GM19468 (cell line): ENCODE results near the gene PARVB.
"Not testable (repeated sequence)": the region's sequence is repeated elsewhere in the genome, so short reads cannot be mapped to it uniquely, and the experiment has no call there.

Experiments used
- ATAC-seq: cut with Tn5 transposase; IDR thresholded peaks from one replicate; pipeline ENCODE4 v1.9.1; 2021; ENCODE audit warnings: mild to moderate bottlenecking, moderate library complexity, moderate number of reproducible peaks; ENCODE audit not compliant: unreplicated experiment; ENCODE audit errors: extremely low read depth

PARVB gene

DNA sequence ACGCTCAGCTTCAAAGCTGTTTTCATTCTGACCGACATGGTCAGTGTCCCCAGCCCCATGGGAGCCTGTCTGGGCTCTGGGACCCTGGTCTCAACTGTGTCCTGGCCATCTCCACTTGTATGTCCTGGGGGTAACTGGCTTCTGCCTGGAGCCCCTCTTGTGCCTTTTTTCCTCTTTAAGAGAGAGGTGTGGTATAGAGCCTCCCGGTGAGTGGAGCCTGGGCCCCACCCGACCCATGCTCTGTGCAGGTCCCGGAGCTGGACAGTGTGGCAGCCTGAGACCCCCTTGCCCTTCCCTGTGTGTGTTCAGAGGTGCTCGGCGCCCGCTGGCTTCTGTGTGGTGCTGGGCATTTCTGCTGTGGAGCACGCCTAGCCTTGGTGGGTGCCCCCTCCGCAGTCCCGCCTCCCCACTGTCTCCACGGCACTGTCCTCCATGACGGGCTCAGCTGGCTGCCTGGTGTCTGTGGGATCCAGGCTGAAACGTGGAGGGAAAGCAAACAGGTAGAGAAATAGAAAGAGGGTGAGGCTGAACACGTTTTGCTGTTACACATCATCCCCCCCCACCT is 74.9 kb downstream of the PARVB start:
- ATAC-seq = no peak

DNA sequence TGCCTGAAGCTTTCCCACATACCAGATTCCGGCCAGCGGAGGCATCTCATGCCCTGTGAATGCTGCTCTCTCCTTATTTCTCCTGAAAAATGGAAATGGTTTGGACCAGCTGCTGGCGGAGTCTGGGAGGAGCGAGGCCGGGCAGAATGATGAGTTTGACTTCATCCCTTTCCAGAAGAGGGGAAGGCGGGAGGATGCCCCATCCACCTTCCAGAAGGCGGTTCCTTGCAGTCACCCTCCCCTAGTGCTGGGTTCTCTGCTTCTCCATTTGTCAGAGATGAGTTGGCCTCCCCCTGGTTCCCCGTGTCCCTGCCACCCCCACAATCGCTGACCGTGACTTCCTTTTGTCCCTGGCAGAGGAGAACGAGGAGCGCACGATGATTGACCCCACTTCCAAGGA is 75.6 kb downstream of the PARVB start:
- ATAC-seq = no peak

DNA sequence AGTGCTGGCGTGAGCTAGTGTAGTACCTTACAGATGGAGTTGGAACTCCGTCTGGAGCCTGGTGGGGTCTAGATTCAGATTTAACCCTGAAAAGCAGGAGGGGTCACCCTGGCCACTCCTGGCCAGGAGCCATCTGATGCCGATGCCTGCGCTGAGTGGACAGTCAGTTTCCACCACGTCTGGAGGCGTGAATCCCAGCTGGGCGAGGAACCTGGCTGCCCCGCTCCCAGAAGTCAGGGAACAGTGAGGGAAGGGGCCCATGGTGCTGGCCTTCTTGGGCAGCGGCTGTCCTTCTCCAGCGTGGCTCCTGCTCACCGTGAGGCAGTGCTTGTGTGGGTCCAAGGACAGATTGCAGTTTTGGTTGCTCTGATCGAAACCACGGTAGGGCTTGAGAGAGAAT is 76.3 kb downstream of the PARVB start:
- ATAC-seq = no peak

DNA sequence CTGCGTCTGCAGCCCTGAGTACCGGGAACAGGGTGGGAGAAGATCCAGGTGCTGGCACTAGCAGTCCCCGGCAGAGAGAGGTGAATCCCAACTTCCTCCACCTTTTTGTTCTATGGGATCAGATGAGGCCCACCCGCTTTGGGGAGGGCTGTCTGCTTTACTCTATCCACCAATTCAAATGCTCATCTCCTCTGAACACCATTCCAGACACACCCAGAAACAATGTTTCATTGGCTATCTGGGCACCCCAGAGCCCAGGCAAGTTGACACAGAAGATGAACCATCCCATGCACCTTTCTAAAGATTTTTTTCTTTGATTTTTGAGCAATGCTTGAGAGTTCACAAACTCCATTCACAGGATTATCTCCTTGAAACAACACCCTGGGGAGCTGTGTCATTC is 78.0 kb downstream of the PARVB start:
- no peak for ATAC-seq

DNA sequence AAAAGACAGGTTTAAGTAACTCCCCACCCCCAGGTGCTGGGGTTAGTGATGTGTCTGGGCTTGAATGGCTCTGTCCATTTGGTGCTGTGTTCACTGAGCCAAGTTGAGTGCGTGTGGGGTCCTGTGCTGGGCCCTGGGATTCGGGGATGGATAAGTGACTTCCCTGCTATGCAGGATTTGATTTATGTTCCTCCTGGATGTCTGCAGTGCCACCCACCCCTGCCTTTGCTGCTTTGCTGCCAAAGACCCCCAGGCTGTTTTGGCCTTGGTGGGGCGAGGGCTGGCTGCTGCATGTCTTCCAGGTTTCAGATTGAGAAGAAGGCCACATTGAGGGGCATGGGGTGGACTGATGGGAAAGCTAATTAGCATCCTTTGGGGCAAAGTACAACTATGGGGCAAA is 78.8 kb downstream of the PARVB start:
- no peak for ATAC-seq

DNA sequence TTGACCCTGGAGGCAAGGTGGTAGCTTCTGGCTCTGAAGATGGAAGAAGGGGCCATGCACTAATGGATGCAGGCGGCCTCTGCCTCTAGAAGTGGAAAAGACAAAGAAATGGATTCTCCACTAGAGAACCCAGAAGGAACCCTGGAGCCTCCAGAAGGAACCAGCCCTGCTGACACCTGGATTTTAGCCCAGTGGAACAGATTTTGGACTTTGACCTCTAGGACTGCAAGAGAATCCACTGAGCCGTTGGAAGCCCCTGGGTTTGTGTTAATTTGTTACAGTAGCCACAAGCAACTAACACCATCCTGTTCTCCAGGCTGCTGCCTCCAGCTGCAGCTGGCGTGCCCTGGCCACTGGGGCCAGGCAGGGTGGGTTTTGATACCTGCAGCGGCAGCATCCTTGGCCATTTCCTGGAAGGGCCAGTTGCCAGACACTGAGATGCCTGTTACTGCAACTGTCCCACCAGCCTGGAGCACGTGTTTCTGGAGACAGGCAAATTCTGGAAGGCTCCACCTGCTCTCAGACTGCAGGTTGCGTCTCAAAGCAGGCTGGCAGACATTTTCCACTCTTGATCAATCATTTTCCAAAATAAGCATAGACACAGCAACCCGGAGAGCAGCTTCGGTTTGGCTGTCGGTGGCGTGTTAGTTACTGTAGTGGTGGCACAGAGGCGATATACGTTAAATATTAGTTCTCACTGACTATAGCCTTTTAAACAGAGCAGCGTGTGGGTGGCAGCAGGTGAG is 79.8 kb downstream of the PARVB start:
- ATAC-seq = no peak

DNA sequence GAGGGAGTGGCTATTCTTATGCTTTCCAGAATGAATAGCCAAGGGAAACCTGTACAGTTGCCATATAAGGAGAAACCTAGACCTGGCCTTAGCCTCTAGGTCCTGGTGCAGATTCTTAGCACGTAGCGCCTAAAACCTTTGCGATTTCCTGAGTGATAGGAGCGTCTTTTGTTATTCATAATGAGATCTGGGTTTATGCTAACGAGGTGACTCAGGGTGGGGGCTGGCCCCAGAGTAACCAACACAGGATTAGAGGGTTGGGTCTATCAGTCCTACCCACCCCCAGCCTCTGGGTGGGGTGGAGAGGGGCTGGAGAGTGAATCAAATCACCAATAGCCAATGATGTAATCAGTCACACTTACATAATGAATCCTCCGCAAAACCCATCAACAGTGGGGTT is 83.2 kb downstream of the PARVB start:
- ATAC-seq = no peak

DNA sequence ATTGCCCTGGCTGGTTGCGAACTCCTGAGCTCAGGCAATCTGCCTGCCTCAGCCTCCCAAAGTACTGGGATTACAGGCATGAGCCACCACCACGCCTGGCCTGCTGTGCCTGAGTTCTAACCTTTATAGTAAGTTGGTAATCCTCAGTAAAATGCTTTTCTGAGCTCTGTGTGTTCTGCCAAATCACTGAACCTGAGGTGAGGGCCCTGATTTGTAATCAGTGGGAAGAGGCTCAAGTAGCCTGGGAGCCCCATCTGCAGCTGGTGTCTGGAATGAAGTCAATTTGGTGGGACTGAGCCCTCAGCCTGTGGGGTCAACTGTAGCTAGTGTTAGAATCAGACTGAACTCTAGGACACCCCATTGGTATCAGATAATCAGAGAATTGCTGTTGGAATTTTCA is 84.0 kb downstream of the PARVB start:
- no peak for ATAC-seq

DNA sequence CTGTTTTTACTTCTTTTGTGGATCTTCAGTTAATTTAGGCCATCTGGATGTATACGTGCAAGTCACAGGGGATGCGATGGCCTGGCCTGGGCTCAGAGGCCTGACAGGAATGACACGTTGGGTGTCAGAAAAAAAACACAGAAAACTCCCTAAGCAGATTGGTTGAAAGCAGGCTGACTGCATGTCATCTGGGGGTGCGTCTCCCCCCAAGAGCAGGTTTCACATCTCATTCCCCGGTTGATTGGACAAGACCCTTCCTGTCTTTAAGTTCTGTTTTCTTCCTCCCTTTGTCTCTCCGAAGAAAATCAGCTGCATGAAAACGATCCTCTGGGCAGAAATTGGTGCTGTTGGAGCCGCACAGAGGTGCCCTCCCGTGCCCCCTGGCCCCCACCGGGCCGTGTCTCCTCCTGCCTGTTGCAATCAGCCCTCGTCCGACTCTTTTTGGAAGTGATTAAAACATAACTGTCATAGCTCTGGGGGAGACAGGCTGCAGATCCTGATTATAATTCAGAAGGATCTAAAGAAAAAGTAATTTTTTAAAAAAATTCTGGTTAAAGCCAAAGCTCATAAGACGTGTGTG is 84.8 kb downstream of the PARVB start:
- no peak for ATAC-seq

DNA sequence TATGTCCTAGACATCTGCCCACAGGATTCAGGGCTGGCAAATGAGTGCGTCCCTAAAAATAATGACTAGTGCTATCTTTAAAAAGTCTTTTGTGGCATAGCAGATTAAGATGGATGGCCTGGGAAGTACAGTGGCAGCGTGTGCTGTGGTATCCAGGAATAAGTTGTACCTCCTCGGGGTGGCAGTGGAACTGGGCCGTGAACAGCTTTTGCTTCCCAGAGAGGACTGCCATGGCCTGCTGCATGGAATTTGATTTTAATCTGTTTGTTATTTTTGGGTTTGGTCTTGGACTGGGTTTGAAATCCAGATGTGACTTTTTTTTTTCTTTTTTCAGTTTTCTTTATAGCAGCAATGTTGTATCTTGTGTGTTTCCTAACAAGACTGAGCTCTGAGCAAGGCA is 85.3 kb downstream of the PARVB start:
- ATAC-seq = no peak

DNA sequence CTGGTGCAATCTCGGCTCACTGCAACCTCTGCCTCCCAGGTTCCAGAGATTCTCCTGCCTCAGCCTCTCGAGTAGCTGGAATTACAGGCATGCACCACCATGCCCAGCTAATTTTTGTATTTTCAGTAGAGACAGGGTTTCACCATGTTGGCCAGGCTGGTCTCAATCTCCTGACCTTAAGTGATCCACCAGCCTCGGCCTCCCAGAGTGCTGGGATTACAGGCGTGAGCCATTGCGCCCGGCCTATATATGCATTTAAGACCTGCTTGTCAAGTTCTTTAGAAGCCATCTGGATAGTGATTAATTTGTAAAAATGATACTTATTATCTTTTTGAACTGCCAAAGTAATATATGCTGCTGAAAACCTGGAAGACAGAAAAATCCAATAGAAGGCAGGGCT is 86.6 kb downstream of the PARVB start:
- ATAC-seq = not testable (repeated sequence)

DNA sequence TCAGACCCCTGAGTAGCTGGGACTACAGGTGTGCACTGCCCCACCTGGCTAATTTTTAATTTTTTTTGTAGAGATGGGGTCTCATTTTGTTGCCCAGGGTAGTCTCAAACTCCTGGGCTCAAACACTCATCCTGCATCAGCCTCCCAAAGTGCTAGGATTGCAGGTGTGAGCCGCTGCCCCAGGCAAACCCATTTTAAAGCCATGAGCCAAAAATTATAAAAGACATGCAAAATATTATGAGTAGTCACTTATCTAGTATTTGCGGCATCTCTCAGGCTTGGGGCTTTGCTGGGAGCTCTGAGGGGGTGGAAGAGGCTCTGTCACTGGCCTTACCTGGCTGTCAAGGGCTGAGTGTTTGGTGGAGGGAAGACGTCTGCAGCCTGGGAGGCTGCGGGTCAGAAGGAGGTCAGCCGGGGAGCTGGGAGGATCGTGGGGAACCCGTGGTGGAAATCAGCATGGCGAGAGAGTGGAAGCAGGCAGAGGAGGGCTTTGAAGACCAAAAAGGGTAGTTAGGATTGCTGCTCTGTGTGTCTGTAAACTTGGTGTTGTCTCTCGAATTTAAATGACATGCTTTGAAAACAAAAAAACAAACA is 87.6 kb downstream of the PARVB start:
- ATAC-seq = no peak

DNA sequence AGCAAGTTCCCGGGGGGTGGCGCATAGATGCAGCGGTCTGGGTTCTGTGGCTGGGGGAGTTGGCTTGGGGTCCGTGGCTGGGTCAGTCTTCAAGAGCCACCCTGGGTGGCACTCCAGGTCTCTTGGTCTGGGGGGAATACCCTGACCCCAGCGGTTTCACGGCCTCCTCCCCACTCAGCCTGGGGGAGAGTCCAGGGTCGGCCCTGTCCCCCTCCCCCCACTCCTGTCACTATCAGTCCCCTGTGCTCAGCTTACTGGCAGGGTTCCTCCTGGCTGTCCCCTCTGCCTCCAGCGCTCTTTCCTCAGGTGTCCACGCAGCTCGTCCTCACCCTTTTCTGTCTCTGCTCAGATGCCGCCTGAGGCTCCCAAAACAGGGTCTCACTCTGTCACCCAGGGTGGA is 88.1 kb downstream of the PARVB start:
- no peak for ATAC-seq

DNA sequence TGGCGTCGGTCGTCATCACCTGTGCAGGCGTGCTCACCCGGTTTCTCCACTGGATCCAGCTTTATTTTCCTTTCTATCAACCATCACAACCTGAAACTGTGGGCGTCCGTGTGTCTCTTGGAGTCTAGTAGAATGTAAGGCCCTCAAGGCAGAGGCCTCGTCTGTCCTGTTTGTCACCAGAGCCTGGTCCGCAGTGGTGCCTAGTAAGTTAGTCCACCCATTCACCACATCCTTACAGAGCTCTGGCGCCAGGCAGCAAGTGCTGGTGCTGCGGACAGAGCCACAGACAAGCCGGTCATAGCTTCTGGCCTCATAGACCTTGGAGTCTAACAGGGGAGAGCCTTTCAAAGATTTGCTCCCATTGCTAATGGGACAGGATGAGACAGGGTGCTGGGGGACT is 92.2 kb downstream of the PARVB start:
- no peak for ATAC-seq

DNA sequence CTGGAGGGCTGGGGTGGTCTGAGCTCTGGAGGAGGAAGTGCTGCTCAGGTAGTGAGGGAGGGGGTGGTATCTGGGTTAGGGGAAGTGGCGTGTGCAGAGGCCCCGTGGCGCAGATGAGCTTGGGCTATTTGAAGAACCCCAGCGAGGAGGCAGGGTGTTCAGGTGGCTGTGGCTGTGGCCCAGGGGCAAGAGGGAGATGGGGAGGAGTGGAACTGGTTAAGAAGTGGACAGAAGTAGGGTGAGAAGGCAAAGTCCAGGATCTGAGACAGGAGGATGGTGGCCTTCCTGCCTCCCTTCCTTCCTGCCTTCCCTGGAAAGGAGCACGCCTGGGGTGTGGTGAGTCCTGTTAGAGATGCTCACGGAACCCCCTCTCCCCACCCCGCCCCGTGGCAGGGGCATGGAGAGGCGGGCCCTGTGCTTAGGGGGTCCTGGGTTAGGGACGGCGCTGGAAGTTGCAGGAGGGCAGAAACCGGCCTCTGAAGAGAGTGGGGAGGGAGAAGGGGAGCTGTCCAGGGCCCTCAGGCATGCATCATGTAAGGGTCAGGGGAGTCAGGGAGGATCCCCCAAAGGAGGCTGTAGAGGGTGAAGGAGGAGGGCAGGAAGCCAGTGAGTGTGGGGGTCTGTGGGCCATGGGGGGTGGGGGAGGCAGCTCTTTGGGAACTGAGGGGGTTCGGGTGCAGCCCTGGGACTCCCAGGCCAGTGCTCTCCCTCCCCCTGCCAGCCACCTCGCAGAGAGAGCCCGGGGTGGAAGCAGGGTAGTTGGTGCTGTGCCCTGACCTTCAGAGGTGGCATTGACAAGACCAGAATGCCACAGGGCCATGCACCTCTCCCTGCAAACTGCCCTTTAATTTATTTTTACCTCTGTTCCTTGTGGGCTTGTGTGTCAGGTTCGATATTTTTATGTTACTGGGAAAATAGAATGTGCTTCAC is 92.9 kb downstream of the PARVB start:
- ATAC-seq = no peak

DNA sequence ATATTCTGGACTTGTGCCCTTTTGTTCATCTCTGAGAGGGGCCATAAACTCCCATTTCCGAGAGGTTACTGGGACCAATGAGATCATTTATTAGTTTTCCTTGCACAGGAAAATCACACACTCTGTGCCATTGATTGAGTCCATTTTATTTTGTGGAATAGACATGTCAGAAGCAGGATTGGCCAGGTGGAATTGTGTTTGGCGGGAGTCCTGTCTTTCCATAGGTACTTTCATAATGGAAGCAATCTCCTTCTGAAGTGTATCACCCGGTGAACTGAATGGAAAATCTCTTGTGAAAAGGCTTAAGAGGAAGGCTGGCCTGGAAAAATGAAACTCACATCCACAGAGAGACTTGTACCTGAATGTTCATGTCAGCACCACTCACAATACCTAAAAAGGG is 93.6 kb downstream of the PARVB start:
- ATAC-seq = no peak

DNA sequence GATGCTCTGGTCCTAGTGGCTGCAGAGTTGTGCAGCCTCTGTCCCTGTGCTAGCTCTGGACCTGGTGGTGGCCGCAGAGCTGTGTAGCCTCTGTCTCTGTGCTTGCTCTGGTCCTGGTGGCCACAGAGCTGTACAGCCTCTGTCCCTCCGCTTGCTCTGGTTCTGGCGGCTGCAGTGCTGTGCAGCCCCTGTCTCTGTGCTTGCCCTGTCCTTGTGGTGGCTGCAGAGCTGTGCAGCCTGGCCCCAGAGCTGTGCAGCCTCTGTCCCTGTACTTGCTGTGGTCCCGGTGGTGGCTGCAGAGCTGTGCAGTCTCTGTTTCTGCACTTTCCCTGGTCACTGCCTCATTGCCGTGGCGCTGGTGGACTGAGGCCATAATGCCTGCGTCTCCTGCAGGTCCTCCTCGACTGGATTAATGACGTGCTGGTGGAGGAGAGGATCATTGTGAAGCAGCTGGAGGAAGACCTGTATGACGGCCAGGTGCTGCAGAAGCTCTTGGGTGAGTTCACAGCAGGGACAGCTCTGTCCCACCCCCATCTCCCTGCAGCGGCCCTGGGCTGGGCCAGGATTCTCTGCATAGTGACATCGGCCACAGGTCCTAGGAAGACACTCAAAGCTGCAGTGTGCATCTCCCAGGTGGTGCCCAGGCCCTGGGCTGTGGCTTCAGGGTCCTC is 94.7 kb downstream of the PARVB start:
- ATAC-seq = no peak

DNA sequence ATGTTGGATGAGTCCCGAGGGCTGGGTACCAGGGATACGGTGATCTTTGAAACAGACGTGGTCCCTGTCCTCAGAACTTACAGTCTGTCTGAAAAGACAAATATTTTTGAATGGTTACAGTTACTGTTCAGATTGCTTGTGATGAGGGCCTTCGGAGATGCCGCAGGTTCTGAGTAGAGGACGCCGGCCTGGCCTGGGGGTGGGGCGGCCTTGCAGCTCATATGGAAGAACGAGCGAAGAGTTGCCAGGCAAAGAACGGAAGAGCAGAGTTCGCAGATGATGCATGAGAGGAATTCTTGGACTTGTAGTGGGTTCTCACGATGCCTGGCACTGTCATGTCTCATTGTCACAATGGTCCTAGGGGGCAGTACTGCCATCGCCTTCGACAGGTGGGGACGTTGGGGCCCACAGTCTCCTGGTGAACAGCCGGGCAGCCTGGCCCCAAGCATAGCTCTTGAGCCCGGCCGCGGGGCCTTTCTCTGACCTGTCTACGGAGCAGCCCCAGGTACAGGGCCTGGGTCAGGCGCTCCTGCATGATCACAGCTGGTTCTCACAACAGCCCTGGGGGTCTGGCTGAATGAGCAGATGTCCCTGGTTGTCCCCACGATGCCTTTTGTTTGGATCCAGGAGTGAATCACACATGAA is 95.7 kb downstream of the PARVB start:
- no peak for ATAC-seq

DNA sequence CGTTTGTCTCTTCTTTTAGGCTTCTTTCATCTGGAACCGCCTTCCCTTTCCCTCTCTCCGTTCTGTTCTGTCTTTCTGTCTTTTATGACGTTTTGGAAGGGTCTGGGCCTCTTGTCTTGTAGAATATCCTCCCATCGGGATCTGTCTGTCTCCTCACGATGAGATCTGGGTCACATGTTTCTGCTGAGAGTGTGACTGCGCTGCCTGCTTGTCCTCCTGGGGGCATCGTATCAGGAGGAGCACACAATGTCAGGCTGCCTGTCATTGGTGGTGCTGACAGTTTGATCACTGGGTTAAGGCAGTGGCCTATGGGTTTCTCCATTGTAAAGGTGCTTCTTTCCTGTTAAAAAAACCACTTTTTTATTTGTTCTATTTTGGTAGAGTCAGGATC is 96.2 kb downstream of the PARVB start:
- ATAC-seq = no peak

DNA sequence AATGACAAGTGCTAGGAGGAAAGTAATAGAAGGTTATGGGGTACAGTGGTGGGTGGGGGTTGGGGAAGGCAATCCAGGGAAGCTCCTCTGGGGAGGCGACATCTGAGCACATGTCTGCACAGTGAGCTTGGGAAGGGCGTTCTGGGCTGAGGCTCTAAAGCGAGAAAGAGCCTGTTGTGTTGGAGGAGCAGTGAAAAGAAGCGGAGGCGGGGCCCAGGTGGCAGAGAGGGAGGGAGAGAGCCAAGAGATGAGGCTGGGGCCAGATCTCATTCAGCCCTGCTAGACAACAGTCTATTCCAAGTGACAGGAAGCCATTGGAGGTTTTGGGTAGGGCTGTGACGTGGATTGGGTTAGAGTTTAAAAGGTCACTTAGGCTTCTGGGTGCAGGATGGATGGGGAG is 101.3 kb downstream of the PARVB start:
- ATAC-seq = no peak
